Activated CD8-positive, alpha-beta memory T cell treated with anti-CD3 and anti-CD28 coated beads for 1 hour (primary cell): Measurements from ENCODE around the gene SOWAHA.

Experiments
- DNase-seq, 2 donors: peaks; one replicate each; pipeline ENCODE4 v3.0.0-alpha.2; 2020; ENCODE audit warnings: low read depth in 1 of 2; ENCODE audit errors: extremely low read depth in 1 of 2

Gene SOWAHA

GRCh38 chr5:132825033-132825833, 12.1 kb downstream of the SOWAHA start:
- DNase-seq: no peak

GRCh38 chr5:132825834-132826391, 12.8 kb downstream of the SOWAHA start:
- DNase-seq: no peak

GRCh38 chr5:132826424-132827082, 13.5 kb downstream of the SOWAHA start:
- no peak for DNase-seq

GRCh38 chr5:132827943-132828673, 15.0 kb downstream of the SOWAHA start:
- DNase-seq: no peak

- DNase-seq: no peak
These were observed 15.9 kb downstream of the SOWAHA start for GRCh38 chr5:132828846-132829494.

GRCh38 chr5:132829742-132830435, 16.8 kb downstream of the SOWAHA start:
- peak in 1 of 2 donors; percentile 62 for DNase-seq

GRCh38 chr5:132830436-132831094, 17.5 kb downstream of the SOWAHA start, which contains the start of gene SHROOM1:
Gene SHROOM1 (minus strand): TSS chr5:132830647. CDS start chr5:132826140, 4,507 bp downstream.
- no peak for DNase-seq

- DNase-seq: no peak
These were observed 18.2 kb downstream of the SOWAHA start for GRCh38 chr5:132831095-132831860.

GRCh38 chr5:132832612-132833011, 19.5 kb downstream of the SOWAHA start:
- DNase-seq: no peak

GRCh38 chr5:132834057-132834456, 21.0 kb downstream of the SOWAHA start:
- no peak for DNase-seq

- DNase-seq: no peak
These were observed 23.8 kb downstream of the SOWAHA start for GRCh38 chr5:132836852-132837251.

- DNase-seq: no peak
These were observed 24.8 kb downstream of the SOWAHA start for GRCh38 chr5:132837868-132838267.

GRCh38 chr5:132838516-132839282, 25.6 kb downstream of the SOWAHA start:
- DNase-seq: no peak

- DNase-seq: no peak
These were observed 26.6 kb downstream of the SOWAHA start for GRCh38 chr5:132839426-132840301.

GRCh38 chr5:132840313-132840712, 27.2 kb downstream of the SOWAHA start:
- DNase-seq: no peak

- DNase-seq: no peak
These were observed 27.8 kb downstream of the SOWAHA start for GRCh38 chr5:132840896-132841295.

GRCh38 chr5:132841305-132841704, 28.2 kb downstream of the SOWAHA start:
- DNase-seq: no peak
